K562 (cell line): ENCODE data around the gene RBPMS2. TPM values are rescaled to one million over a fixed set of nuclear protein-coding genes. Genes with fewer than 3 reads are reported as not detected.

Experiments used
- ATAC-seq: fragments of 200-7000 bp; cut with Tn5 transposase; 3 replicates; pipeline ENCODE4 v1.9.1; 2020; ENCODE audit warnings: moderate library complexity
- BruUV-seq: library from RNA; stranded (reverse); fragments of 400-500 nt; replicated peaks from 2 replicates; lab custom pipeline; 2021; lab: Mats Ljungman, UMichigan
- CTCF ChIA-PET: fragments of 300-600 bp; formaldehyde crosslinking; extraction: SDS; loops from one replicate; lab custom pipeline; 2021; ENCODE audit warnings: low intra/inter-chr PET ratio; lab: Yijun Ruan, JAX
- POLR2A ChIA-PET: fragments of 300-600, 350-650 bp; sonication (Branson Sonifier 250); formaldehyde crosslinking; extraction: SDS; loops from one replicate; lab custom pipeline; 2021; ENCODE audit warnings: antibody characterized with exemption, inconsistent platforms; lab: Yijun Ruan, JAX
- DNase-seq, 4 experiments: peaks; one replicate each; pipeline versions ENCODE4 v3.0.0 to v3.0.0-alpha.2; 2011 to 2018; ENCODE audit warnings: low spot score in 3 of 4, mixed read lengths in 3 of 4; ENCODE audit errors: extremely low read depth in 1 of 4
- FAIRE-seq: peaks from 2 replicates; lab custom pipeline; 2011; peaks lifted over from hg19 to GRCh38; lab: Jason Lieb, UNC
- H2AFZ ChIP-seq: 2 replicates; pipeline ENCODE4 v1.6.0; 2011; ENCODE audit warnings: low read depth, low read length, control low read depth, inconsistent platforms
- H3K27ac ChIP-seq: fragments of 200-600 bp; 3 replicates; pipeline ENCODE4 v1.8.0; 2011; ENCODE audit warnings: low read depth, mild to moderate bottlenecking, control low read depth, inconsistent platforms, low read length, moderate library complexity, mixed read lengths; ENCODE audit errors: extremely low read depth
- H3K27me3 ChIP-seq, 2 experiments: fragments of 300-600 bp in 1 of 2; 2 replicates in 1 of 2; 3 replicates in 1 of 2; pipeline versions ENCODE4 v1.6.0 to v1.8.0; 2011; ENCODE audit warnings: inconsistent platforms in 2 of 2, low read length in 2 of 2, mild to moderate bottlenecking in 1 of 2, mixed read lengths in 1 of 2, moderate library complexity in 1 of 2; ENCODE audit not compliant: control insufficient read depth in 2 of 2, insufficient read depth in 2 of 2
- H3K36me3 ChIP-seq: fragments of 300-600 bp; 3 replicates; pipeline ENCODE4 v1.8.0; 2011; ENCODE audit warnings: mild to moderate bottlenecking, low read length, inconsistent platforms; ENCODE audit not compliant: control insufficient read depth, insufficient read depth
- H3K4me1 ChIP-seq, 2 experiments: fragments of 200-600 bp in 1 of 2; replicated peaks in 1 of 2; 2 replicates in 1 of 2; 3 replicates in 1 of 2; pipeline versions ENCODE4 v1.5.1 to v1.8.0; 2011; ENCODE audit warnings: inconsistent platforms in 2 of 2, low read length in 2 of 2, mild to moderate bottlenecking in 1 of 2, mixed read lengths in 1 of 2, moderate library complexity in 1 of 2; ENCODE audit not compliant: control insufficient read depth in 2 of 2, insufficient read depth in 2 of 2
- H3K4me2 ChIP-seq: 2 replicates; pipeline ENCODE4 v1.6.1; 2011; ENCODE audit warnings: low read length, control low read depth, inconsistent platforms, mixed read lengths; ENCODE audit not compliant: insufficient read depth
- H3K4me3 ChIP-seq: fragments of 200-600 bp; sonication (generic), shearing (Covaris generic); 2 replicates; pipeline ENCODE4 v1.5.1; 2016; ENCODE audit warnings: control low read depth, inconsistent platforms
- H3K79me2 ChIP-seq: fragments of 200-600 bp; 3 replicates; pipeline ENCODE4 v1.8.0; 2011; ENCODE audit warnings: low read length, inconsistent platforms; ENCODE audit not compliant: control insufficient read depth, insufficient read depth
- H3K9ac ChIP-seq, 2 experiments: 2 replicates each; pipeline versions ENCODE4 v1.6.0 to v1.6.1; 2011; ENCODE audit warnings: low read depth in 2 of 2, low read length in 2 of 2, control low read depth in 1 of 2, inconsistent platforms in 1 of 2, mild to moderate bottlenecking in 1 of 2, mixed read lengths in 1 of 2; ENCODE audit not compliant: insufficient read depth in 1 of 2
- H3K9me1 ChIP-seq: one replicate; pipeline ENCODE4 v1.6.0; 2011; ENCODE audit warnings: inconsistent platforms, mild to moderate bottlenecking, low read length, moderate library complexity; ENCODE audit not compliant: control insufficient read depth, insufficient read depth
- H3K9me3 ChIP-seq: replicated peaks from 2 replicates; pipeline ENCODE4 v1.5.1; 2011; ENCODE audit warnings: low read depth, low read length, inconsistent platforms; ENCODE audit not compliant: control insufficient read depth, insufficient read depth
- H4K20me1 ChIP-seq: replicated peaks from 2 replicates; pipeline ENCODE4 v1.6.1; 2011; ENCODE audit warnings: low read length, inconsistent platforms, mixed read lengths; ENCODE audit not compliant: control insufficient read depth, insufficient read depth
- KAT7 ChIP-seq: sonication (generic); formaldehyde crosslinking; IDR thresholded peaks from 2 replicates; pipeline ENCODE4 v1.8.0; 2022; ENCODE audit warnings: missing genetic modification reagents, mild to moderate bottlenecking, borderline replicate concordance
- WGBS: fragments of 100-300 bp; shearing (Covaris generic); methylation state at CpG from one replicate; pipeline ENCODE4 v1.1.6; 2016; ENCODE audit warnings: low coverage, mixed read lengths; ENCODE audit not compliant: insufficient coverage; ENCODE audit errors: missing lambda C conversion rate; 5-methylcytosine and 5-hydroxymethylcytosine counted together
- in situ Hi-C: fragments of 300-500 bp; cut with MboI; formaldehyde crosslinking; loops from 4 replicates; pipeline ENCODE4 v1.15.0; 2018; ENCODE audit warnings: inconsistent platforms, mixed read lengths
- intact Hi-C: fragments of 100-400 bp; cut with micrococcal nuclease; formaldehyde crosslinking; loops from 2 replicates; pipeline ENCODE4 v1.14.2; 2022
- polyA plus RNA-seq, 8 experiments: library from polyadenylated mRNA; depleted of rRNA in 4 of 8; stranded (reverse) in 5 of 8; unstranded in 3 of 8; fragments of >200 nt; fragmentation: Nextera tagmentation in 2 of 8; fragmentation: Illumina TruSeq in 1 of 8; extraction: Ambion mirVana in 2 of 8; extraction: Trizol in 1 of 8; gene quantifications; 2 replicates each; pipeline versions ENCODE4 v1.2.1 to v1.2.3, GENCODE V29; 2011 to 2014; ENCODE audit warnings: inconsistent platforms in 1 of 8, missing spikeins in 1 of 8
- total RNA-seq, 7 experiments: library from RNA; depleted of rRNA in 6 of 7; stranded (reverse); fragments of >200 nt in 6 of 7; fragmentation: Illumina TruSeq in 2 of 7; extraction: Trizol in 2 of 7; gene quantifications; 2 replicates each; pipeline versions ENCODE4 v1.2.1 to v1.2.3, GENCODE V29; 2011 to 2021; ENCODE audit warnings: low replicate concordance in 1 of 7
- TF ChIP-seq, protein P1 (sequence below): fragments of 250-450 bp; sonication (Bioruptor Pico); IDR thresholded peaks from 2 replicates; pipeline ENCODE4 v1.5.0; 2022; ENCODE audit warnings: mild to moderate bottlenecking
- TF ChIP-seq, protein P2 (sequence below): sonication (generic); formaldehyde crosslinking; IDR thresholded peaks from 2 replicates; pipeline ENCODE4 v1.8.0; 2022; ENCODE audit warnings: mild to moderate bottlenecking, missing genetic modification reagents

RBPMS2 gene
- total and polyA plus RNA-seq, 9 of the 15 experiments (the other 6 are each of a cell fraction or from before 2014, with no cell fraction given): 0.11 to 2.6 (median 0.37) TPM; not detected in 1

DNA sequence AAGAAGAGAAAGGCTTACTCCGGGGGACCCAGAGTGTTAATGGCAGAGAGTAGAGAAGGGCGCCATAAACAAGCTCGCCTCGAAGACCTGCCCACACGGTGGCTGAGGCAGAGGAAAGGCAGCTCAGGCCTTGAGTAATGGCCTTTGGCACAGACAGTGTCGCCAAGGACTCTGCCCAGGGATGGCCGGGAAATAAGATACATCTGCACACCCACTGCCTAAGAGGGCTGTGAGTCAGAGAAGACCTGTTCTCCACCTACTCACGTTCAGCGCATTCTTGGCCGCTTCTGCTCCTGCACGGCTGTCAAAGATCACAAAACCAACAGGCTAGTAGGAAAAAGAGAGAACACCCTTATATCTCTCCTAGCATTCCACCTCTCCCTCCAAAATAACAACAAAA, 26.2 kb downstream of the RBPMS2 start (continued):
- TF ChIP-seq KAT7 (CRISPR knock-in tag): no peak
- TF ChIP-seq, protein P1, sequence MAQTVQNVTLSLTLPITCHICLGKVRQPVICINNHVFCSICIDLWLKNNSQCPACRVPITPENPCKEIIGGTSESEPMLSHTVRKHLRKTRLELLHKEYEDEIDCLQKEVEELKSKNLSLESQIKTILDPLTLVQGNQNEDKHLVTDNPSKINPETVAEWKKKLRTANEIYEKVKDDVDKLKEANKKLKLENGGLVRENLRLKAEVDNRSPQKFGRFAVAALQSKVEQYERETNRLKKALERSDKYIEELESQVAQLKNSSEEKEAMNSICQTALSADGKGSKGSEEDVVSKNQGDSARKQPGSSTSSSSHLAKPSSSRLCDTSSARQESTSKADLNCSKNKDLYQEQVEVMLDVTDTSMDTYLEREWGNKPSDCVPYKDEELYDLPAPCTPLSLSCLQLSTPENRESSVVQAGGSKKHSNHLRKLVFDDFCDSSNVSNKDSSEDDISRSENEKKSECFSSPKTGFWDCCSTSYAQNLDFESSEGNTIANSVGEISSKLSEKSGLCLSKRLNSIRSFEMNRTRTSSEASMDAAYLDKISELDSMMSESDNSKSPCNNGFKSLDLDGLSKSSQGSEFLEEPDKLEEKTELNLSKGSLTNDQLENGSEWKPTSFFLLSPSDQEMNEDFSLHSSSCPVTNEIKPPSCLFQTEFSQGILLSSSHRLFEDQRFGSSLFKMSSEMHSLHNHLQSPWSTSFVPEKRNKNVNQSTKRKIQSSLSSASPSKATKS: no peak

DNA sequence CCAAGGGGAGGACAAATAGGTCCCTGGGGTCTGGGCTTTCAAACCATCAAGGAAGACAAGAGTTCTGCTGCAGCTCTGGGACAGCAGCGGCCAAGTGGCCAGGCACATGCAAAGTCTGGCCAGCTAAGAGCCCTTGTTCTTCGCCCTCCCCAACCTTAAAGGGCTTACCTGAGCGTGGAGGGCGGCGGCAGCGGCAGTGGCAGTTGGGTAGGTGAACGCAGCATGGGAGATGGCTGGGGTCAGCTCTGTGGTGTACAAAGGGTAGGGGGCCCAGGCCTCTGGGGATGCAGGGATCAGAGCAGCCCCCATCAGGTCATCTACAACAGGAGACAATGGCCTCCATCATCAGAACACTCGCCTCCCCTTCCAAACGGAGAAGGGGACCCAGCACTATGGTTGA, 27.1 kb downstream of the RBPMS2 start:
- Histone ChIP-seq H3K4me1 (peaks cover 0 to 14% of the 10 kb centered on the region in 2 experiments; a peak in 3 of 5 replicates), H3K9ac (no peak overlapping the region), H3K9me1 (no peaks in the 10 kb centered on the region), H3K79me2 (no peaks in the 10 kb centered on the region), H3K4me3 (no peak overlapping the region), H3K27ac (no peak overlapping the region), H3K4me2 (no peak overlapping the region), H3K9me3 (no peaks in the 10 kb centered on the region), H4K20me1 (no peaks in the 10 kb centered on the region; the same call in 1 of the 2 replicates), H3K36me3 (no peaks in the 10 kb centered on the region), H2AFZ (no peak overlapping the region), H3K27me3 (peaks cover 50 to 84% of the 10 kb centered on the region in 2 experiments)
- 4% methylated on average over 9 of the region's 9 CpGs for WGBS
- in situ Hi-C loops: no loop called here
- no TSS peak for BruUV-seq
- intact Hi-C loops: no loop called here
- TF ChIP-seq, protein P2, sequence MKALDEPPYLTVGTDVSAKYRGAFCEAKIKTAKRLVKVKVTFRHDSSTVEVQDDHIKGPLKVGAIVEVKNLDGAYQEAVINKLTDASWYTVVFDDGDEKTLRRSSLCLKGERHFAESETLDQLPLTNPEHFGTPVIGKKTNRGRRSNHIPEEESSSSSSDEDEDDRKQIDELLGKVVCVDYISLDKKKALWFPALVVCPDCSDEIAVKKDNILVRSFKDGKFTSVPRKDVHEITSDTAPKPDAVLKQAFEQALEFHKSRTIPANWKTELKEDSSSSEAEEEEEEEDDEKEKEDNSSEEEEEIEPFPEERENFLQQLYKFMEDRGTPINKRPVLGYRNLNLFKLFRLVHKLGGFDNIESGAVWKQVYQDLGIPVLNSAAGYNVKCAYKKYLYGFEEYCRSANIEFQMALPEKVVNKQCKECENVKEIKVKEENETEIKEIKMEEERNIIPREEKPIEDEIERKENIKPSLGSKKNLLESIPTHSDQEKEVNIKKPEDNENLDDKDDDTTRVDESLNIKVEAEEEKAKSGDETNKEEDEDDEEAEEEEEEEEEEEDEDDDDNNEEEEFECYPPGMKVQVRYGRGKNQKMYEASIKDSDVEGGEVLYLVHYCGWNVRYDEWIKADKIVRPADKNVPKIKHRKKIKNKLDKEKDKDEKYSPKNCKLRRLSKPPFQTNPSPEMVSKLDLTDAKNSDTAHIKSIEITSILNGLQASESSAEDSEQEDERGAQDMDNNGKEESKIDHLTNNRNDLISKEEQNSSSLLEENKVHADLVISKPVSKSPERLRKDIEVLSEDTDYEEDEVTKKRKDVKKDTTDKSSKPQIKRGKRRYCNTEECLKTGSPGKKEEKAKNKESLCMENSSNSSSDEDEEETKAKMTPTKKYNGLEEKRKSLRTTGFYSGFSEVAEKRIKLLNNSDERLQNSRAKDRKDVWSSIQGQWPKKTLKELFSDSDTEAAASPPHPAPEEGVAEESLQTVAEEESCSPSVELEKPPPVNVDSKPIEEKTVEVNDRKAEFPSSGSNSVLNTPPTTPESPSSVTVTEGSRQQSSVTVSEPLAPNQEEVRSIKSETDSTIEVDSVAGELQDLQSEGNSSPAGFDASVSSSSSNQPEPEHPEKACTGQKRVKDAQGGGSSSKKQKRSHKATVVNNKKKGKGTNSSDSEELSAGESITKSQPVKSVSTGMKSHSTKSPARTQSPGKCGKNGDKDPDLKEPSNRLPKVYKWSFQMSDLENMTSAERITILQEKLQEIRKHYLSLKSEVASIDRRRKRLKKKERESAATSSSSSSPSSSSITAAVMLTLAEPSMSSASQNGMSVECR: no peak
- ChIA-PET CTCF (no interaction called here), POLR2A (interaction anchor here (0.5 to 1.6 kb wide), 6 partner anchors 8 to 658 kb away, joined by 3 to 5 read pairs (median 4); no protein-coding TSS in a partner anchor)
- ATAC-seq: no peak
- no peak for DNase-seq
- no peak for FAIRE-seq
